HEK293 (cell line): ENCODE data around the gene SH3PXD2B.

Experiments used
- KLF17 ChIP-seq: fragments of 450-650 bp; formaldehyde crosslinking; IDR thresholded peaks from 2 replicates; pipeline ENCODE4 v1.5.1; 2016; ENCODE audit warnings: missing biosample characterization, missing genetic modification characterization
- REST ChIP-seq: fragments of 450-650 bp; formaldehyde crosslinking; IDR thresholded peaks from 2 replicates; pipeline ENCODE4 v1.5.1; 2016; ENCODE audit warnings: missing biosample characterization, missing genetic modification characterization
- YY1 ChIP-seq: fragments of 450-650 bp; formaldehyde crosslinking; IDR thresholded peaks from 2 replicates; pipeline ENCODE4 v1.5.1; 2018; ENCODE audit warnings: missing biosample characterization, missing genetic modification characterization
- ZFP37 ChIP-seq: fragments of 450-650 bp; formaldehyde crosslinking; IDR thresholded peaks from 2 replicates; pipeline ENCODE4 v1.5.1; 2016; ENCODE audit warnings: missing biosample characterization, missing genetic modification characterization
- ZFP41 ChIP-seq: fragments of 450-650 bp; formaldehyde crosslinking; IDR thresholded peaks from 2 replicates; pipeline ENCODE4 v1.5.1; 2016; ENCODE audit warnings: missing biosample characterization, missing genetic modification characterization, borderline replicate concordance
- ZNF140 ChIP-seq: fragments of 450-650 bp; formaldehyde crosslinking; IDR thresholded peaks from 2 replicates; pipeline ENCODE4 v1.5.1; 2016; ENCODE audit warnings: missing biosample characterization, missing genetic modification characterization
- ZNF239 ChIP-seq: fragments of 450-650 bp; formaldehyde crosslinking; IDR thresholded peaks from 2 replicates; pipeline ENCODE4 v1.5.1; 2016; ENCODE audit warnings: missing biosample characterization, missing genetic modification characterization
- TF ChIP-seq, protein P1 (sequence below): fragments of 450-650 bp; formaldehyde crosslinking; IDR thresholded peaks from 2 replicates; pipeline ENCODE4 v1.5.1; 2016; ENCODE audit warnings: missing biosample characterization, missing genetic modification characterization

- no peak for TF ChIP-seq KLF17 (tag by site-specific recombination)
- no peak for TF ChIP-seq REST
- TF ChIP-seq, protein P1, sequence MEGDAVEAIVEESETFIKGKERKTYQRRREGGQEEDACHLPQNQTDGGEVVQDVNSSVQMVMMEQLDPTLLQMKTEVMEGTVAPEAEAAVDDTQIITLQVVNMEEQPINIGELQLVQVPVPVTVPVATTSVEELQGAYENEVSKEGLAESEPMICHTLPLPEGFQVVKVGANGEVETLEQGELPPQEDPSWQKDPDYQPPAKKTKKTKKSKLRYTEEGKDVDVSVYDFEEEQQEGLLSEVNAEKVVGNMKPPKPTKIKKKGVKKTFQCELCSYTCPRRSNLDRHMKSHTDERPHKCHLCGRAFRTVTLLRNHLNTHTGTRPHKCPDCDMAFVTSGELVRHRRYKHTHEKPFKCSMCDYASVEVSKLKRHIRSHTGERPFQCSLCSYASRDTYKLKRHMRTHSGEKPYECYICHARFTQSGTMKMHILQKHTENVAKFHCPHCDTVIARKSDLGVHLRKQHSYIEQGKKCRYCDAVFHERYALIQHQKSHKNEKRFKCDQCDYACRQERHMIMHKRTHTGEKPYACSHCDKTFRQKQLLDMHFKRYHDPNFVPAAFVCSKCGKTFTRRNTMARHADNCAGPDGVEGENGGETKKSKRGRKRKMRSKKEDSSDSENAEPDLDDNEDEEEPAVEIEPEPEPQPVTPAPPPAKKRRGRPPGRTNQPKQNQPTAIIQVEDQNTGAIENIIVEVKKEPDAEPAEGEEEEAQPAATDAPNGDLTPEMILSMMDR (tag by site-specific recombination) = no peak
- no peak for TF ChIP-seq ZFP37 (tag by site-specific recombination)
- TF ChIP-seq ZNF239 (tag by site-specific recombination) = no peak
- no peak for TF ChIP-seq ZNF140 (tag by site-specific recombination)
- no peak for TF ChIP-seq ZFP41 (tag by site-specific recombination)
- no peak for TF ChIP-seq YY1 (tag by site-specific recombination)
These were observed 43.5 kb downstream of the SH3PXD2B start for GRCh38 chr5:172410662-172411483.
